Stimulated activated CD4-positive, alpha-beta T cell treated with anti-CD3 and anti-CD28 coated beads, Interleukin-12 subunit alpha, Interleukin-12 subunit beta, amount 100 ng/mL, for 48 hours (primary cell): ENCODE data around the gene TENT5C.

Experiments
- DNase-seq, 3 donors: peaks; one replicate each; pipeline ENCODE4 v3.0.0-alpha.2; 2020; ENCODE audit warnings: low read depth in 2 of 3, low spot score in 1 of 3

The TENT5C gene

GRCh38 chr1:117673405-117673804, 67.6 kb downstream of the TENT5C start:
- no peak for DNase-seq

GRCh38 chr1:117674521-117675400, 68.9 kb downstream of the TENT5C start:
- DNase-seq, result no peak

- no peak for DNase-seq
Observed at GRCh38 chr1:117675907-117676430, 70.1 kb downstream of the TENT5C start.

GRCh38 chr1:117676615-117677130, 70.8 kb downstream of the TENT5C start:
- no peak for DNase-seq
